ENCODE results near the gene NAALADL1.

GRCh38 chr11:65107751-65108468 lies 49.6 kb upstream of the NAALADL1 start:
- TF ChIP-seq NFE2L1 (tag; IDR thresholded peaks at IDR 0.05; ENCODE audit: borderline replicate concordance, low read depth) (no peak), POLR2A (conservative IDR thresholded peaks at IDR 0.05) (no peak), RAD21 (CRISPR knock-in tag; conservative IDR thresholded peaks at IDR 0.05 in 1 of 2, IDR thresholded peaks at IDR 0.05 in 1 of 2) (no peak)

Measured in K562 (cell line).